ENCODE data around the gene CCND1. TPM values are rescaled to one million over a fixed set of nuclear protein-coding genes. Genes with fewer than 3 reads are reported as not detected.

CCND1 gene
- total and polyA plus RNA-seq, 2 of the 8 experiments (the other 6 are each of a cell fraction or from before 2014, with no cell fraction given): 64.5 to 170 TPM

DNA sequence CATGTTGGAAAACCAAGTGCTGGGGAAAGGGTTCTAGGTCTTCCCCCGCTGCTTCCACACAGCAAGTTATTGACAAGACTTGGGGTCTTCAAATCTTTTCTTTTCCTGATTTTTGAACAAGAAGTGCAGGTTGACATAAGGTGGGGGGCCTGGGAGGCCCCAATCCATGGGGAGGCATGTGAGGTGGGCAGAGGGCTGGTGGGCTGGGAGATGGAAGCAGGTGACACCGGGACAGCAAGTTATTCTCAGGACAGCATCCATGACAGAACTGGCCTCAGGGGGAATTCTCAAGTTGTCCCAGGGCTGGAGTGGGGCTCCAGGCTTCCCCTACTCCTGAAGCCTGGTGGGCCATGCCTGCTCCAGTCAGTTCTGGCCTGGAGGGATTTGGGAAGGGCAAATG lies 57.4 kb downstream of the CCND1 start:
- H3K18ac ChIP-seq (ENCODE audit: extremely low read depth, low read length): no peak overlapping the region
- H3K79me1 ChIP-seq (ENCODE audit: low read depth, low read length): no peaks in the 10 kb centered on the region; the same call in 1 of the 2 replicates
- peaks cover 0 to 10% (median 4%) of the 10 kb centered on the region in 4 experiments; a peak in 3 of 8 replicates for H3K36me3 ChIP-seq (ENCODE audit: control insufficient read depth in 2 of 4, insufficient read depth in 4 of 4, low read length in 3 of 4)
- no peak overlapping the region for H2AK5ac ChIP-seq (ENCODE audit: low read depth, low read length)
- no peak overlapping the region for H2AFZ ChIP-seq (ENCODE audit: low read length)
- H4K5ac ChIP-seq (ENCODE audit: insufficient read length, low read depth, low read length): no peak overlapping the region
- H4K8ac ChIP-seq (ENCODE audit: extremely low read depth, insufficient read depth, low read length): no peak overlapping the region
- FAIRE-seq (no peak), DNase-seq (ENCODE audit: low read depth in 1 of 2, low spot score in 2 of 2) (no peak)
- no peak overlapping the region for H3K23ac ChIP-seq (ENCODE audit: insufficient read length)
- H4K91ac ChIP-seq (replicated peaks; ENCODE audit: insufficient read length, low read length): no peak overlapping the region
- ChIA-PET CTCF (ENCODE audit: partially characterized antibody) (interaction anchor here (1.1 to 1.2 kb wide), 2 partner anchors 11 to 255 kb away, joined by 3 to 4 read pairs; no protein-coding TSS in a partner anchor), POLR2A (ENCODE audit: partially characterized antibody) (interaction anchor here (1.5 to 4.2 kb wide), 2 partner anchors 11 kb away, joined by 5 to 23 read pairs; no protein-coding TSS in a partner anchor)
- TF ChIP-seq EP300 (IDR thresholded peaks at IDR 0.05; ENCODE audit: borderline replicate concordance in 1 of 2, low read depth in 2 of 2, low read length in 2 of 2) (no peak), JUN (IDR thresholded peaks at IDR 0.05; ENCODE audit: low read depth, low read length) (no peak), CBX5 (IDR thresholded peaks at IDR 0.05; ENCODE audit: low read depth, low read length) (no peak), SP1 (IDR thresholded peaks at IDR 0.05; ENCODE audit: low read depth, low read length) (no peak), SIRT6 (IDR thresholded peaks at IDR 0.05; ENCODE audit: low read length) (no peak), BACH1 (IDR thresholded peaks at IDR 0.05; ENCODE audit: low read length) (no peak), SIN3A (conservative IDR thresholded peaks at IDR 0.05 in 1 of 2, IDR thresholded peaks at IDR 0.05 in 1 of 2; ENCODE audit: low read depth in 1 of 2, low read length in 2 of 2) (no peak), SP2 (IDR thresholded peaks at IDR 0.05; ENCODE audit: low read length) (no peak), KDM1A (IDR thresholded peaks at IDR 0.05; ENCODE audit: borderline replicate concordance, low read length) (no peak)
- H3K56ac ChIP-seq (replicated peaks; ENCODE audit: insufficient read length, low read depth, low read length): no peak overlapping the region
- H3K4me2 ChIP-seq (ENCODE audit: insufficient read depth in 1 of 2, low read depth in 2 of 2, low read length in 2 of 2): no peak overlapping the region
- H3K9ac ChIP-seq (replicated peaks in 1 of 4; ENCODE audit: extremely low read depth in 1 of 4, low read depth in 3 of 4, low read length in 3 of 4): no peak overlapping the region
- WGBS, 2 experiments (ENCODE audit: extremely low coverage in 1 of 2, insufficient coverage in 1 of 2, insufficient read length in 1 of 2, insufficient replicate concordance in 2 of 2, low coverage in 1 of 2, low lambda C conversion rate in 2 of 2, missing lambda C conversion rate in 1 of 2): 94% methylated on average over 2 of the region's 2 CpGs; no CpG with 5 or more reads in 1 of the 2 experiments
- no peak overlapping the region for H2BK120ac ChIP-seq (replicated peaks; ENCODE audit: low read depth, low read length)
- H3K27ac ChIP-seq (ENCODE audit: low read depth, low read length): no peak overlapping the region
- no peak overlapping the region for H2BK5ac ChIP-seq (ENCODE audit: low read depth, low read length)
- H3K4me3 ChIP-seq (ENCODE audit: extremely low read depth in 1 of 4, insufficient read depth in 2 of 4, low read depth in 3 of 4, low read length in 4 of 4): no peak overlapping the region
- H3K27me3 ChIP-seq (replicated peaks in 1 of 4; ENCODE audit: control insufficient read depth in 3 of 4, extremely low read depth in 1 of 4, insufficient read depth in 3 of 4, low read length in 3 of 4): peaks cover 0 to 5% (median 3%) of the 10 kb centered on the region in 4 experiments; a peak in 3 of 7 replicates
- H2BK20ac ChIP-seq (ENCODE audit: low read length): no peak overlapping the region
- H4K20me1 ChIP-seq (replicated peaks in 1 of 2; ENCODE audit: control insufficient read depth in 1 of 2, insufficient read depth in 2 of 2, low read length in 2 of 2): peaks cover 1 to 5% of the 10 kb centered on the region in 2 experiments
- no peak overlapping the region for H3K14ac ChIP-seq (ENCODE audit: insufficient read length)
- H3K23me2 ChIP-seq (ENCODE audit: low read depth, low read length): peaks cover 3% of the 10 kb centered on the region; the same call in 1 of the 2 replicates
- H2BK15ac ChIP-seq (ENCODE audit: low read length): no peak overlapping the region
- H3K4ac ChIP-seq (replicated peaks; ENCODE audit: insufficient read length, low read depth, low read length): no peak overlapping the region
- no peaks in the 10 kb centered on the region for H3K79me2 ChIP-seq (ENCODE audit: control insufficient read depth in 1 of 2, insufficient read depth in 2 of 2, low read length in 2 of 2)
- H3K9me3 ChIP-seq (ENCODE audit: insufficient read depth in 2 of 2, low read depth in 1 of 2, low read length in 1 of 2): no peaks in the 10 kb centered on the region
- H3K4me1 ChIP-seq (replicated peaks in 1 of 4; ENCODE audit: control insufficient read depth in 3 of 4, insufficient read depth in 4 of 4, low read length in 3 of 4): peaks cover 6 to 25% (median 12%) of the 10 kb centered on the region in 4 experiments; a peak in 6 of 7 replicates
- H2BK12ac ChIP-seq (ENCODE audit: low read depth, low read length): no peak overlapping the region

Measured in H1 (cell line).